ENCODE data around the gene ST7. TPM values are rescaled to one million over a fixed set of nuclear protein-coding genes. Genes with fewer than 3 reads are reported as not detected.
A peak's percentile ranks its signal among the peaks of the same experiment; 100 is the strongest.

Gene ST7
- total and polyA plus RNA-seq, 2 experiments from 2014 or later, result 9.9 to 18.3 TPM

- DNase-seq (ENCODE audit: low spot score), result peak; percentile 23
- TF ChIP-seq ETS1 (IDR thresholded peaks at IDR 0.05) (no peak), NANOG (IDR thresholded peaks at IDR 0.05; ENCODE audit: borderline replicate concordance) (no peak)
- TF ChIP-seq, protein P1, sequence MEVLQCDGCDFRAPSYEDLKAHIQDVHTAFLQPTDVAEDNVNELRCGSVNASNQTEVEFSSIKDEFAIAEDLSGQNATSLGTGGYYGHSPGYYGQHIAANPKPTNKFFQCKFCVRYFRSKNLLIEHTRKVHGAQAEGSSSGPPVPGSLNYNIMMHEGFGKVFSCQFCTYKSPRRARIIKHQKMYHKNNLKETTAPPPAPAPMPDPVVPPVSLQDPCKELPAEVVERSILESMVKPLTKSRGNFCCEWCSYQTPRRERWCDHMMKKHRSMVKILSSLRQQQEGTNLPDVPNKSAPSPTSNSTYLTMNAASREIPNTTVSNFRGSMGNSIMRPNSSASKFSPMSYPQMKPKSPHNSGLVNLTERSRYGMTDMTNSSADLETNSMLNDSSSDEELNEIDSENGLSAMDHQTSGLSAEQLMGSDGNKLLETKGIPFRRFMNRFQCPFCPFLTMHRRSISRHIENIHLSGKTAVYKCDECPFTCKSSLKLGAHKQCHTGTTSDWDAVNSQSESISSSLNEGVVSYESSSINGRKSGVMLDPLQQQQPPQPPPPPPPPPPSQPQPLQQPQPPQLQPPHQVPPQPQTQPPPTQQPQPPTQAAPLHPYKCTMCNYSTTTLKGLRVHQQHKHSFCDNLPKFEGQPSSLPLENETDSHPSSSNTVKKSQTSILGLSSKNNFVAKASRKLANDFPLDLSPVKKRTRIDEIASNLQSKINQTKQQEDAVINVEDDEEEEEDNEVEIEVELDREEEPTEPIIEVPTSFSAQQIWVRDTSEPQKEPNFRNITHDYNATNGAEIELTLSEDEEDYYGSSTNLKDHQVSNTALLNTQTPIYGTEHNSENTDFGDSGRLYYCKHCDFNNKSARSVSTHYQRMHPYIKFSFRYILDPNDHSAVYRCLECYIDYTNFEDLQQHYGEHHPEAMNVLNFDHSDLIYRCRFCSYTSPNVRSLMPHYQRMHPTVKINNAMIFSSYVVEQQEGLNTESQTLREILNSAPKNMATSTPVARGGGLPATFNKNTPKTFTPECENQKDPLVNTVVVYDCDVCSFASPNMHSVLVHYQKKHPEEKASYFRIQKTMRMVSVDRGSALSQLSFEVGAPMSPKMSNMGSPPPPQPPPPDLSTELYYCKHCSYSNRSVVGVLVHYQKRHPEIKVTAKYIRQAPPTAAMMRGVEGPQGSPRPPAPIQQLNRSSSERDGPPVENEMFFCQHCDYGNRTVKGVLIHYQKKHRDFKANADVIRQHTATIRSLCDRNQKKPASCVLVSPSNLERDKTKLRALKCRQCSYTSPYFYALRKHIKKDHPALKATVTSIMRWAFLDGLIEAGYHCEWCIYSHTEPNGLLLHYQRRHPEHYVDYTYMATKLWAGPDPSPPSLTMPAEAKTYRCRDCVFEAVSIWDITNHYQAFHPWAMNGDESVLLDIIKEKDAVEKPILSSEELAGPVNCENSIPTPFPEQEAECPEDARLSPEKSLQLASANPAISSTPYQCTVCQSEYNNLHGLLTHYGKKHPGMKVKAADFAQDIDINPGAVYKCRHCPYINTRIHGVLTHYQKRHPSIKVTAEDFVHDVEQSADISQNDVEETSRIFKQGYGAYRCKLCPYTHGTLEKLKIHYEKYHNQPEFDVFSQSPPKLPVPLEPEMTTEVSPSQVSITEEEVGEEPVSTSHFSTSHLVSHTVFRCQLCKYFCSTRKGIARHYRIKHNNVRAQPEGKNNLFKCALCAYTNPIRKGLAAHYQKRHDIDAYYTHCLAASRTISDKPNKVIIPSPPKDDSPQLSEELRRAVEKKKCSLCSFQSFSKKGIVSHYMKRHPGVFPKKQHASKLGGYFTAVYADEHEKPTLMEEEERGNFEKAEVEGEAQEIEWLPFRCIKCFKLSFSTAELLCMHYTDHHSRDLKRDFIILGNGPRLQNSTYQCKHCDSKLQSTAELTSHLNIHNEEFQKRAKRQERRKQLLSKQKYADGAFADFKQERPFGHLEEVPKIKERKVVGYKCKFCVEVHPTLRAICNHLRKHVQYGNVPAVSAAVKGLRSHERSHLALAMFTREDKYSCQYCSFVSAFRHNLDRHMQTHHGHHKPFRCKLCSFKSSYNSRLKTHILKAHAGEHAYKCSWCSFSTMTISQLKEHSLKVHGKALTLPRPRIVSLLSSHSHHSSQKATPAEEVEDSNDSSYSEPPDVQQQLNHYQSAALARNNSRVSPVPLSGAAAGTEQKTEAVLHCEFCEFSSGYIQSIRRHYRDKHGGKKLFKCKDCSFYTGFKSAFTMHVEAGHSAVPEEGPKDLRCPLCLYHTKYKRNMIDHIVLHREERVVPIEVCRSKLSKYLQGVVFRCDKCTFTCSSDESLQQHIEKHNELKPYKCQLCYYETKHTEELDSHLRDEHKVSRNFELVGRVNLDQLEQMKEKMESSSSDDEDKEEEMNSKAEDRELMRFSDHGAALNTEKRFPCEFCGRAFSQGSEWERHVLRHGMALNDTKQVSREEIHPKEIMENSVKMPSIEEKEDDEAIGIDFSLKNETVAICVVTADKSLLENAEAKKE (CRISPR knock-in tag; IDR thresholded peaks at IDR 0.05), result no peak
- no peak overlapping the region for H3K27ac Mint-ChIP-seq
- H3K4me3 ChIP-seq, result no peak overlapping the region
- no peak overlapping the region for H3K4me3 Mint-ChIP-seq
- H4K20me1 ChIP-seq (replicated peaks; ENCODE audit: insufficient read depth), result no peaks in the 10 kb centered on the region
- no peak overlapping the region for H3K27ac ChIP-seq (ENCODE audit: low read depth)
- no peaks in the 10 kb centered on the region for H3K9me3 Mint-ChIP-seq
- no peaks in the 10 kb centered on the region for H3K27me3 ChIP-seq (ENCODE audit: insufficient read depth)
- H3F3A ChIP-seq (replicated peaks; ENCODE audit: low read depth), result no peaks in the 10 kb centered on the region
- no peak for ATAC-seq
- no peaks in the 10 kb centered on the region; the same call in 1 of the 2 replicates for H3K4me1 ChIP-seq (ENCODE audit: insufficient read depth)
- H2AFZ ChIP-seq, result no peak overlapping the region
- H3K79me2 ChIP-seq (replicated peaks; ENCODE audit: insufficient read depth), result peaks cover 3% of the 10 kb centered on the region
- H3K36me3 ChIP-seq (ENCODE audit: insufficient read depth), result no peaks in the 10 kb centered on the region
- H3K9me2 ChIP-seq (ENCODE audit: insufficient read depth), result no peaks in the 10 kb centered on the region
- H3K36me3 Mint-ChIP-seq (ENCODE audit: low read depth), result no peaks in the 10 kb centered on the region
- no peak overlapping the region for H3K4me2 ChIP-seq
- no peaks in the 10 kb centered on the region for H3K27me3 Mint-ChIP-seq (ENCODE audit: insufficient read depth, low read depth, poor library complexity)
- H3K4me1 Mint-ChIP-seq, result peaks cover 3% of the 10 kb centered on the region; the same call in 2 of the 3 replicates
Observed at GRCh38 chr7:117011419-117012260, 58.3 kb downstream of the ST7 start.
